HG02642 (cell line): ENCODE results near the gene UBA52.

ENCODE experiments used
- ATAC-seq: cut with Tn5 transposase; IDR thresholded peaks from one replicate; pipeline ENCODE4 v1.9.1; 2021; ENCODE audit warnings: mild to moderate bottlenecking; ENCODE audit not compliant: unreplicated experiment, poor library complexity

The UBA52 gene

DNA sequence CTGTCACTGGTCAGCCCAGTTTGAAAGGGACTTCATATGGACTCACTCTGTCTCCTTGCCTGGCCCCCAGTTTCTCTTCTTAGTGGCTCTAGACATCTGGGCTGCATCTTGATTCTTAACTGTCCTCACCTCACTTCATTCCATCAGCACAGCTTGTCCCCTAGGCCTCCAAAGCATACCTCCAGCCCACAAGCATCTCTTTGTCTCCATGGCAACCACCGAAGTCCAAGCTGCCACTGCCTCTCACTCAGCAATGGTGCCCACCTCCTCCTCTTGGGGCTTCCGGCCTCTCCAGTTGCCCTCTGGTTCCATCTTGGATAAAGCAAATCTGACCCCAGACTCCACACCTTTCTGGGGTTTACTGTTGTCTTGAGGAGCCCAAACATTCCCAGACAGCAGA lies 55.2 kb downstream of the UBA52 start:
- no peak for ATAC-seq
